NCI-H2227 (cell line): ENCODE results near the gene USF1.

Experiments
- DNase-seq: peaks from one replicate; lab custom pipeline; 2025; ENCODE audit not compliant: unreplicated experiment; lab: John Stamatoyannopoulos, UW

USF1 gene, protein sequence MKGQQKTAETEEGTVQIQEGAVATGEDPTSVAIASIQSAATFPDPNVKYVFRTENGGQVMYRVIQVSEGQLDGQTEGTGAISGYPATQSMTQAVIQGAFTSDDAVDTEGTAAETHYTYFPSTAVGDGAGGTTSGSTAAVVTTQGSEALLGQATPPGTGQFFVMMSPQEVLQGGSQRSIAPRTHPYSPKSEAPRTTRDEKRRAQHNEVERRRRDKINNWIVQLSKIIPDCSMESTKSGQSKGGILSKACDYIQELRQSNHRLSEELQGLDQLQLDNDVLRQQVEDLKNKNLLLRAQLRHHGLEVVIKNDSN

DNA sequence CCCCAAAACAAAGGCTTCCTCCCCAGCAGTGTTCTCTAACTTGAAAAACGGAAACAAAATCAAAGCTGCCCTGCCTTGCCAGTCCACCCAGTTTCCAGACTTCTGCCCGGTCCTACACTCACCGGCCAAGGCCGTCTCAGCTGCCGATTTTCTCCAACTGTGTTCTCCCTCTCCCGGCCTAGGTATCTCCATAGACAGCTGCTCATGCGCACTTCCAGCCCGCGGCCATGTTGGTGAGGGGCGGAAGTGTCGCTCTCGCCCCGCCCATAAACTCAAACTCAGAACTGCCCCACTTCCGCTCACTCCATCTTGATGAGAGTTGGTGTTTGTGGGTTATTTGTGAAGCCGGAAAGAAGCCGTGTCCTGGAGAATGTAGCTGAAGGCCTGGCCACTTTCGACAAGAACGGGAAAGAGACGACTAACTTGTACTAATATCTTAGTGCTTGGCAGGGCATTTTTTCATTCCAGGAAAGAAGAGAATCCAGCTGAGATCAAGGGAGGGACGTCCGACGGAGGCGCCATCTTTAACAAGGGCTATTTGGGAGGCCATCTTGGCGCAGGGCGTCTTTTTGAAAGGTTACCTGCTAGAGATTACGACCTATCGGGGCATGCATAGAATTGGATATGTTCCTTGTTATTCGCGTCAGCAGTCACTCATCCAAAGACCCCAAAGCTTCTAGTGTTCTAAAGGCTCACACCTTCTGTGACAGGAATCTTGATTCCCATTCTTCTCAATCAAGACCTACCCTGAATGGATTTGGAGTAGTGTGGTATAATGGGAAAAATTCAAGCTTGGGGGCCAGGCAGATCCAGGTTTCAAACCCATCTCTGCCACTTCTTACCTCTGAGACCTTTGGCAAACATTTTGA, at the start of gene USF1:
USF1 (minus strand) TSS at position 242 of the 869 bp plus-strand sequence. CDS start 2,702 bp downstream, outside the sequence.
- DNase-seq: peak; percentile 96

DNA sequence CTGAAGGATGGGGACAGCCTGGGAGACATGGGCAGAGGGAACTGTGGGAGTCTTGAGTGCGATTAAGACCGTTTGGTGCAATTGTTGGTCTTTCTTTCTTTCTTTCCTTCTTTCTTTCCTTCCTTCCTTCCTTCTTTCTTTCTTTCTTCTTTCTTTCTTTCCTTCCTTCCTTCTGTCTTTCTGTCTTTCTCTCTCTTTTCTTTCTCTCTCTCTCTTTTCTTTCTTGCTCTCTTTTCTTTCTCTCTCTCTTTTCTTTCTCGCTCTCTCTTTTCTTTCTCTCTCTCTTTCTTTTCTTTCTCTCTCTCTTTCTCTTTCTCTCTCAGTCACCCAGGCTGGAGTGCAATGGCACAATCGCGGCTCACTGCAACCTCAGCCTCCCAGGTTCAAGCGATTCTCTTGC, 49.5 kb upstream of the USF1 start:
- DNase-seq: no peak

GRCh38 chr1:161094481-161094880, 48.7 kb upstream of the USF1 start:
- no peak for DNase-seq

GRCh38 chr1:161092621-161093028, 46.8 kb upstream of the USF1 start:
- DNase-seq: no peak

DNA sequence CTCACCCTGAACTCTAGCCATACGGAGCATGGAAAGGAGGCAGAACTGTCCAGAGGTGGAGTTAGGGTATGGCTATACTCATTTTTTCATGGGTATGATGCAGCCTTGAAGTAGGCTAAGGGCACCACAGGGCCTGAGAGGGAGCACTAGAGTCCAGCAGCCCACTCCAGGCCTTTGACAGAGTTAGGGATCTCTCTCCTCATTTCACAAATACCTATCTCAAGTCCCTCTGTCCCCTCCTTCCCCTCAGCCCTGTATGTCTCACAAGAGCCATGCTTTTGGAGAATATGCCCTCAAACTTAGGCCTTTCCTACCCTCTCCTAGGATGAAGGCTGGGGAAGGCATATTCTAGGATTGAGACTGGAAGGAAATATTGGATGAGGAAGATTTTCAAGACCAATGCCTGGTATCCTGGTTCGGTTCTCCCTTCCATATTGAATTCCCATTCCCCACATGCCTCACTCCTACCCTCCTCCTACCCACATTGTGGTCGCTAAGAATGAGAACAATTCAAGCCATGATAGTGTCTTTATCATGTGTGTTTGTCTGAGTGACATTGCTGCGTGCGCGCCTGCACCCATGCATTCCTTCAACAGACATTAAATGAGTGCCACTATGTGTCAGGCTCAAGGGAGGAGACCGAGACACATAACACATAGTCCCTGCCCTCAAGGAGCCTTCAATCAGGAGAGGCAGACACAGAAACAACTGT, 46.2 kb upstream of the USF1 start:
- no peak for DNase-seq

DNA sequence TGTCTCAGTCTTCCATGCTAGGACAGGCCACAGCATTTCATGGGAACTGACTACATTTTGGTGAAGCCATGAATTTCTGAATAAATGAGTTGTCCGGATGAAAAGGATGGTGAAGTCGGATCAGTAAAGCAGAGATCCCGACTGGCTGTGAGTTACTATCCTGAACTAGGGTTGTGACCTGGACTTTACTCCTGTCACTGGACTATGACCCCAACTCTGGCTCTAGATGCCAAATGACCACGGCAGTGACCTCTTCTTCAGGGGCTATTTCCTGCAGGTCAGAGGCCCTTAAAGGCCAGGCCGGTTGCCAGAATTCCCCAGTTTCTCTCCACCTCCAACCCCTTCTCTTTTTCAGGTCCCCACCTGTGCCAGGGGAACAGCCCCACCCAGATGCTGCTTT, 45.3 kb upstream of the USF1 start:
- no peak for DNase-seq

- no peak for DNase-seq
These were observed 44.8 kb upstream of the USF1 start for GRCh38 chr1:161090617-161091016.

DNA sequence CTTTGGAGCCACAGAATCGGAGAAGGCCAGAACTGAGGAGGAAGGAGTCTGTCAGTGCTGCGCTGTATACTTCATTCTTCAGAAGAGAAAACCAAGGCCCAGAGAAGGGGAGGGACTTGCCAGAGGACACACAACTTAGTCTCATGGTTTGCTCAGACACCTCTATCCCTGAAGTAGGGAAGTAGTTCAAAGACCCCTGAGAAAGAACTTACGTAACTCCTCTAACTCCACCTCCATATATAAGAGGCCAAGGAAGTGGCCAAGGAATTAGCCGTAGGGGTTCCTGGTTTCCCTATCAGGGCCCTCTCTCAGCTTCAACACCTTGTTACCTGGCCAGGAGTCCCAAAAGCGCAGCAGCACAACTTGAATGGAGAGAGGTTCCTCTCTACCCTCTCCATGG, 44.2 kb upstream of the USF1 start:
- no peak for DNase-seq

GRCh38 chr1:161089251-161089924, 43.6 kb upstream of the USF1 start, which contains the start of gene NECTIN4:
TSS of gene NECTIN4 (minus strand) at chr1:161089558. CDS start at chr1:161089296, 262 bp downstream.
- no peak for DNase-seq

GRCh38 chr1:161088587-161089110, 42.9 kb upstream of the USF1 start:
- no peak for DNase-seq

- no peak for DNase-seq
These were observed 40.7 kb upstream of the USF1 start for GRCh38 chr1:161086457-161086856.

GRCh38 chr1:161085165-161085564, 39.4 kb upstream of the USF1 start:
- no peak for DNase-seq

DNA sequence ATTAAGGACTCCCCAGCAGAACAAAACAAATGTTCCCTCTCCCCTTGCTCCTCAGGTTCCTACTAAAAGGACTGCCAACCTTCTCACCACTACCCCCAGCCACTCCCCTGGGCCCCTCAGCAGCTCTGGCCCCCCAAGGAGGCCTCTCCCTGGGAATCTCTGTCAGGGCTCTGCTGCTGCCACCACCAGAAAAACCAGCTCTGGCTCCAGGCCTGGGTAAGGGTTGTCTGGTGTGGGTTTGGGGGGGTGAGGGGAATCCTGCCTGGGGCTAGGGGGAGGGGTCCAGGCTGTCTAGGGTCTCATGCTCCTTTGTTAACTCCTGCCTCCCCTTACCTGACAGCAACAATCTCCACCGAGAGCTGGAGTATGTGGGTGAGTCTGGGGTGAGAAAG, 38.8 kb upstream of the USF1 start:
- no peak for DNase-seq

GRCh38 chr1:161083748-161084596, 38.2 kb upstream of the USF1 start:
- no peak for DNase-seq

DNA sequence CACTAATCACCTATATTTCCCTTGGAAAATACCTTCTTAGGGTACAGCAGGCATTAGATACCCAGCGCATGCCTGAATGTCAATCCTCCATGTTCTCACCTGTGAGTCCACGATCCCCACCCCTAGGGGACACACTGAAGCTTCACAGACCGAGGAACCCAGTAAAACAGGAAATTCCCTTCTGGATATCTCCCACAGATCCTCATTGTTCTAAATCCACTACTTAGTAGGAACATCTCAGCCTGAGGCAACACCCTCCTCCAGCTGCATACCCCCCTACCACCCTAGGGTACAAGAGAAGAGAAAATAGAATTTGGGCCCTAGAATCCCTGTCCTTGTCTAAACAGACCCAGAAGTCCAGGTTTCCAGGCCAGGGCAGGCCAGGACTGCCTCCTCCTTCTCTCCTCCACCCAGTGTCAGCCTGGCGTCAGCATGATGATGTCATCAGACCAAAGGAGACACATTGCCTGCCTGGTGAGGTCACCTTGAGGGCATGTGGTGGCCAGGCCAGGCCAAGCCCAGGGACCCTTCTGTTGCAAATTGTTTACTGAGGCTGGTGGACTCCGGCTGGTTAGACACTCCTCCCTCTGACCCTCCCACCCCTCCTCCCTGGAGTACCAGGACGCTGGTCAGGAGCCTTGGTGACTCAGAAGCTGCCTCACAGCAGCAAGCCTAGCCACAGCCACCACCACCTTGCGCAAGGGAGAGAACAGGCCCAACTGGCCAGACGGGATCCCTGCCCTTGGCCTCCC, 37.4 kb upstream of the USF1 start:
- no peak for DNase-seq

GRCh38 chr1:161082483-161082882, 36.7 kb upstream of the USF1 start:
- DNase-seq: no peak

DNA sequence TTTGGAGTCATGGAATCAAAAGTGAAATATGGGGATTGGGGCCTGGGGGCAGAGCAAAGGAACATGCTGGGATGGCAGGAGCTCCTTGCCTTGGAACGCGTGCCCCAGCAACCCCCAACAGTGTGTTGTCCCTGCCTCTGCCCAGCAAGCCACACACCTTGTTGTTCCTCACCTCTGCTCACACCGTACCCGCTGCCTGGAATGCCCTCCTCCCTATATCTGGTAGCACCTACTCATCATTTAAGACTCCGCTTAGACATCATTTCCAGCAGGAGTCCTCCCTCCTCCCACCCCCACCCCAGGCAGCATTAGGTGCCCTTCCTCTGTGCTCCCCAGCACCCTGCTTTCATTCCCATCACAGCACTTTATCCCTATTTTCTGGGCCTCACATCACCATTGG, 35.7 kb upstream of the USF1 start:
- no peak for DNase-seq

DNA sequence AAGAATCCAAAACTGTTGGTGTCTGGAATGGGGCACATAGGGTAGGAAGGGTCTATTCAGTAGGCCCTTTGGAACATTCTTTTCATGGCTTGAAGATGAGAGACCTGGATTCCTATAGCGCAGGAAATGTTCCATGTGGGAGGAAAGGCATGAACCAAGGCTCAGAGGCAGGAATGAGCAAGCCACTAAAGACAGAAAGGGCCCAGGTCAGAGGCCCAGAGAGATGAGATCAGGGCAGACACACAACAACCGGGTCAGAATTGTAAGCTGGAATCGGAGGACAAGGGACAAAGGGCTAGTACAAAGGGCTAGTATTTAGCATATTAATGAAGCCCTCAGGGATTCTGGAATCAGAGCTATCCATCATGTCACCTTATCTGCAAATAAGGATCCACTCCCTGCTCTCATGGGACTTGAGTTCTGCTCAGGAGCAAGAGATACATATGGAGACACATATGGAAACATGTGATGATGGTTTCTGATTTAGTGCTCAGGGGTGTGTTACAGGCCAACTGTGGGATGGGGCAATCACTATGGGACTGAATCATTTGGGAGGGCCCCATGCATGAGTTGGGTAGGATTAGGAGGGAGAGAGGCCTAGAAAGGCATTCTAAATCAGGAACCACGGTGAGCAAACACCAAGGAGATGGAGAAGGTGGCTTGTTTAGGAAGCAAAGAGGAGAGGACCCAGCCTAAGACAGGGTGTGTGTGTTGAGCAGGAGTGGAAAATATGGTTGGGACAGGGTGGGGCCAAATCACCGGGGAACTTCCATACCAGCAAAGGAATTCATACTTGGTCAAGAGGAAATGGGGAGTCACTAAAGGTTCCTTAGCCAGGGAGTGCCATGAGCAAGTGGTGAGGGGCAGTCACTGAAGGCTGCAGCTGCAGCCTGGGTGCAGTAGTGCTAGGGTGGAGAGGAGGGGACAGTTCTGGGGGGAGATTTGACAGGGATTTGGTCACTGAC, 34.9 kb upstream of the USF1 start:
- no peak for DNase-seq
